Renal cortex interstitium (tissue), 11 donors: ENCODE data around the gene HS6ST2. TPM values are rescaled to one million over a fixed set of nuclear protein-coding genes. Genes with fewer than 3 reads are reported as not detected.

ENCODE experiments used
- DNase-seq, 11 donors: peaks; one replicate each; pipeline ENCODE4 v3.0.0-alpha.2; 2013; ENCODE audit warnings: low read depth in 9 of 11, low spot score in 4 of 11; ENCODE audit errors: extremely low read depth in 1 of 11
- polyA plus RNA-seq, 3 donors: library from polyadenylated mRNA; unstranded; fragments of 120-200 nt; gene quantifications; one replicate each; pipeline ENCODE4 v1.2.1, GENCODE V29; 2013; ENCODE audit not compliant: insufficient read length in 3 of 3

Gene HS6ST2
- polyA plus RNA-seq, 3 donors = 21.4 to 25.1 (median 24.0) TPM

DNA sequence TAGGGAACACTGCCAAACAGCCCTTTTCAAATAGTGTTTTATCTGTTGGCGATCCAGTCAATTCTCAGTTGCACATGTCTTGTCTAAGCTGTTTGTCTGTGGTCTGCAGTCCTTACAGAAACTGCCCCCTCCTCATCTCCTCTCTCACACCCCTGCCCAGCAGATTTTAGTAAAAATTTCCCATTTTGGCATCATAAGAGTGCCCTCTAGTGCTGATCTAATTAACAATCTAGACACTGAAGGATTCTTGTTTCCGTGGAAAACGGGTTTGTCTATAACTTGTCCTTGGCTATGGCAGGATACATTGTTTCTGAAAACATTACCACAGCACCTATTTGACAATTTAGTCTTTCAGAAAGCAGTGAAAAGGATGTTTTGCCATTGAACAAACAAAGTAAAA lies 242.4 kb downstream of the HS6ST2 start:
- no peak for DNase-seq

DNA sequence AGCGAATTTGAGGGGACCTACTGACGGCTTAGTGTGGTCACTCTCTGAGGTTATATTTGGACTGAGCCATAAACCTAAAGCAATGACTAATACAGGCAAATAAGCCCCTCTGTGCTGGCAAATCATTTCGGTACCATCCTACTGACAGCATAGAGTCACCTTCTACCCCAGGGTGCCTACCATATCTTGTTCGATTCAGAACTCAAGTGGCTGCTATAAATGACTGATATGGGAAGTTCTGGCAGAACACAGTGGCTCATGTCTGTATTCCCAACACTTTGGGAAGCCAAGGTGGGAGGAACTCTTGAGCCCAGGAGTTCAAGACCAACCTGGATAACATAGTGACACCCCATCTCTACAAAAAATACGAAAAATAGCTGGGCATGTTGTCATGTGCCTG lies 243.5 kb downstream of the HS6ST2 start:
- DNase-seq = no peak

DNA sequence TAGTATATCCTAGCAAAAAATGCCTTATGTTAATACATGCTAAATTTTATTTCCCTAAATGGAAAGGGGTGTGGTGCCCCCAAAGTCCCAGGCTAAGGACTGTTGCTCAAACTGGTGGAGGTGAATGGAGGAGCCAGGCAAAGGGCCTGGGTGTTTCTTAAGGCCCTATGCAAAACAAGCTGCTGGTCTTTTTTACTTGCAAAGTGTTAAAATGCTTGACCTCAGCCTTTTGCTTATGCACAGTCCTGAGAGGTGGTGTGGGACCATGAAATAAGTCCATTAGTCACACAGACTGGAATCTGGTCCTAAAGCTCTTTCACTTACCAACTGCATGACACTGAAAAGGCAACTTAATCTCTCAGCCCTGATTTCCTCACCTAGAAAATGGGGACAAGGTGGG lies 246.1 kb downstream of the HS6ST2 start:
- no peak for DNase-seq

DNA sequence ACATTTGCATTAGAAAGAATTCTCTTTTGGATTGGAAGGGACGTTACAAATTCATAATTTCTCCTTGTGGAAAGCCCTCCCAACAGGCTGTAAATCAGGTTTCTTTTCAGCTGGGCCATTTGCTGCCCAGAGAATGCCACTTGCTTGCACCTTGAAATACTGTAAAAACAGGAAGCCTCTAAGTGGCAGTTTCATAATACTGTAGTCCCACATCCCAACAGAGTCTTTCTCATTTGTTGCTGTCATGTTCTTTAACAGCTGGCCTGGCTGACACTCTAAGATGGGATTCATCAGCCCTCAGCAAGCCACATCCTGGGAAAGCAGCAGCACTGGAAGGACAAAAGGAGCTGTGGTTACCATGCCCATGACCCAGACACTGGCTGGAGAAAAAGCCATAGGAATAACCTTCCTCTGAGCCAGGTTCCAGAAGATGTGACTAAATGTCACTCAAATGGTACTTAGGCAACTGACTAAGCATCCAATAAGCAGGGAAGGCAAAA lies 247.7 kb downstream of the HS6ST2 start:
- DNase-seq = no peak

DNA sequence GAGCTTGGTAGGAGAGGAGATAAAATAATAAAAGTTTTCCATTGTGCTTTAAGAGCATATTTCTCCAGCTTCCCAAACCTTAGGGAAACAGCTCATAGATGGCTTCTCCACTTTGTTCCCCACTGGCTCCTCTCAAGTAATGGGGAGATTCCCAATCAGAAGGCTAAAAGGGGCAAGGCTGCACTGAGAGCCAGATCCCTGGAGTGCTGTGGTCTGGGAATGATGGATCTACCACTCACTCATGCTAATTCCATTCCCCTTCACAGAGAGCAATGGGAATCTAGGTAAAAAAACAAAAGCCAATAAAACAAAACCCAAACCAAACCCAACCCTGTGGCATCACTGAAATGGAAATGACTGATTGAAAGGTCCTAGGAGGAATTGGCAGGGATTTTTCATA lies 249.9 kb downstream of the HS6ST2 start:
- DNase-seq = no peak

DNA sequence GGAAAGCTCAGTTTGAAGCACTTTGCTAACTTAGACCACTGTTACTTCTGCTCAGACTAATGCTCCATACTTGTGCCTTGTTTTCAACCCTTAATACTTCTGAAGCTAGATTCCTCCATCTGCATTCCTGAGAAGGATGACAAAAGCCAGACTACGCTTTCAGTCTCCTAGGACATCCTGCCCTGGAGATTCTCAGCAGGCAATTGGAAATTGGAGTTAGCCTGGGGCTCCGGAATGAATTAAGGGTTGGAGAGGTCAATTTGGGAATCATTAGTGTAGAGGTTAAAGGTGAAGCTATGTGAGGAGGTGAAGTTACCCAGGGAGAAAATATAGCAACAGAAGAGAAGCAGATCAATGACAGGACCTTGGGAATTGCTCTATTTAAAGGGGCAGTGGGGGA lies 253.7 kb downstream of the HS6ST2 start:
- DNase-seq = no peak

DNA sequence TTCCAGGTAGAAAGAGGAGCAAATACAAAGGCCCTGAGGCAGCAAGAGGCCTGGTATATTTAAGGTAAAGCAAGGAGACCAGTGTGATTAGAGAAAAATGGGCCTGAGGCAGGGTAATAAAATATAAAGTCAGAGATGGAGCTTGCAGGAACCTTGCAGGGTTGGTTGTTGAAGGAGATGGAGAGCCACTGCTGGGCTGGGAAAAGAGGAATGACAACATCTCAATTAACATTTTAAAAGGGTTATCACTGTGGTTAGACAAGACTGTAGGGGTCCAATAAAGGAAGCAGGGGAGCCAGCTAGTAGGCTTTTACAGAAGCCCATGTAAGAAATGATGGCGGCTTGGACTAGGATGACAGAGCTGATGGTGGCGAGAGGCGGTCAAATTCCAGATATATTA lies 264.0 kb downstream of the HS6ST2 start:
- no peak for DNase-seq

DNA sequence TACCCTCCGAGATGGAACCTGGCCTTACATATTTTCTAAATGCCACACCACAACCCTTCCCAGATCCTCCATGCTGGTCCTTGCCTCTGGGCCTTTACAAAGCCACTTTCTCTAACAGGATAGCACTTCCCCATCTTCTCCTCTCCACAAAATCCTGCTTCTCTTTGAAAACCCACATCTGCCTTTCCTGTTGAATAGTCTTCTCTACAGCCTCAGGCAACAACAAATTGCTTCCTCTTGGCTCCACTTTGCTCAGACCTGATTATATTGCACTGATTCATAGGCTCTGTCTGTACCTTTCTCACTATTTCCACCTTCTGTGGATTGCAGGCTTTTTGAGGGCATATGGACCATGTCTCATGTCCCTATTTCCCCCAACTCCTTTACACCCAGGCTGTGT lies 265.9 kb downstream of the HS6ST2 start:
- DNase-seq = no peak

DNA sequence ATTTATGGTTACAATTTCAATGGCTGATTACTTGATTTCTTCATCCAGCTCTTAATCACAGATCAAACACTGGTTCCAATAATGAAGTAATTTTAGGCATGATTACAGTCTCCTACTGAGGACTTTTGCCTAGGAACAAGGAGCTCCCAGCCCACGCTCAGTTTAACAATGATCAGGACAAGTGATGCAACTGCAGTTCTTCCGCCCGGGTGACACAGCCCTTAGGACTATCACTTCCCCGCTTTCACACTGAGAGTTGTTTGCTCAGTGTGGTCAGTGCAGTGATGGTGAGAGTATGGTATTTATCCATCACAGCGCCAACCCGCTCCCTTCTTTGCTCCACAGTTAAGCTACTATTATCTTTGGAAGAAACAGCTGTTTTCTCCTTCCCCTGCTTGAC lies 266.4 kb downstream of the HS6ST2 start:
- no peak for DNase-seq

DNA sequence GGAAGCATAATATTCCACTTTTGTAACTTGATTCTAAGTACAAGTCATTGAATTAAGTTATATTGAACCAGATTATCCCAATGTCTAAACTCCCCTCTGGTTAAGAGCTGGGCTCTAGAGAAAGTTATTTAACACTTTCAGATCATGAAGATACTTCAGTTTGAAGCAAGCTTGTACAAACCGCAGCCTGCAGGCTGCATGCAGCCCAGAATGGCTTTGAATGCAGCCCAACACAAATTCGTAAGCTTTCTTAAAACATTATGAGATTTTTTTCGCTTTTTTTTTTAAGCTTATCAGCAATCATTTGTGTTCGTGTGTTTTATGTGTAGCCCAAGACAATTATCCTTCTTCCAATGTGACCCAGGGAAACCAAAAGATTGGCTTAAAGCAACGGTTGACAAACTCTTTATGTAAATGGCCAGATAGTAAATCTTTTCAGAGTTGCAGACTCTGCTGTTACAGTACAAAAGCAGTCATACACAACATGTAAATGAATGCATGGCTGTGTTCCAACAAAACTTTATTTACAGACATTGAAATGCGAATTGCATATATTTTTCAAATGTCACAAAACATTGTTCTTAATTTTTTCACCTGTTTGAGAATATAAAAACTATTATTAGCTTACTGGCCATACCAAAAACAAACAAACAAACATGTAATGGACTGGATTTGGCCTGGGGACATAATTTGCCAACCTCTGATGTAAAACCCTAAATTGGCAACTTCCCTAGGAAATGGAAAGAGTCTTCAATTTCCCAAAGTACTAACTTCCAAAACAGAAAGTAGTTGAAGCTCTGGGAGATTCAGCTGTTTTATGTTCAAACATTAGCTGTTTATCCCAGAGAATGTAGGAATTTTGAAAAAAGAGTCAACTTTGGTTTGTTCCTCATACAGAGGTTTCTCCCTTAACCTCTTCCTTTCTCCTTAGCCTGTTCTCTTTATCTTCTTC lies 268.5 kb downstream of the HS6ST2 start:
- no peak for DNase-seq

DNA sequence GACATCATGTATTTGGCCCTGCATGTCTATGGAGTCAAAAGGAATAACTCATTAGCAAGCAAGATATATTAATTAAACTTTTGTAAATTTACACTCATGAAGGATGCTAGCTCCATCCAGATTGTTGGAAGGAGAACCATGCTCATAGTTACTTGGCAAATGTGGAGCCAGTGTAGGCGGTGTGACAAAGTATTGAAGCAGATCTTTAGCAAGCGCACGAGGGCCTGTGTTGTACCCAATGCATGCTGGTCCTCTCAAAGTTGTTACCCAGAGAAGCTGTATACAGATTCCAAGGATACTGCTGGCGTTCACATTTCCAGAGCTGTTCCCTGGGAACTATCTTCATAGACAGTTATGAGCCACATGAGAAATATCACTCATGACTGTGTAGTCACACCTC lies 273.2 kb downstream of the HS6ST2 start:
- DNase-seq = no peak

DNA sequence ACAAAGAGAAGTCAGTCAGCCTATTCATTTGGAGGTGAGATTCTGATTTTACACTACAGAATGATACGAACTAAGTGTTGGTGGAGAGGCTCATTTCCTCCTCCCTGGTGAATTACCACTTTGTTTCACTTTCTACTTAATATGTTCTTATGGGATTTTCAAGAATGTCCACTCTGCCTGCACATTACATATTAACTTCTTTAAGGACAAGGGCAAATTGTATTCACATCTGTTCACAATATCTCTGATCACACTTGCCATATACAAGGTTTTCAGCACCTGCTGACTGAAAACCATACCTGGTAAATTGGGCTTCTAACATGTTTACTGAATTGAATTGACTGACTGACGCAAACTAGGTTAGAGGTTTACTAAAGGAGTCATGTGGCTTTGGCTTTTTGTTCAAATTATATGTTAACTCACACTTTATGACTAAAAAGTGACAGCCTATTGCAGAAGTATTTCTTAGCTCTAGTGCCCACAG lies 281.2 kb downstream of the HS6ST2 start:
- no peak for DNase-seq

DNA sequence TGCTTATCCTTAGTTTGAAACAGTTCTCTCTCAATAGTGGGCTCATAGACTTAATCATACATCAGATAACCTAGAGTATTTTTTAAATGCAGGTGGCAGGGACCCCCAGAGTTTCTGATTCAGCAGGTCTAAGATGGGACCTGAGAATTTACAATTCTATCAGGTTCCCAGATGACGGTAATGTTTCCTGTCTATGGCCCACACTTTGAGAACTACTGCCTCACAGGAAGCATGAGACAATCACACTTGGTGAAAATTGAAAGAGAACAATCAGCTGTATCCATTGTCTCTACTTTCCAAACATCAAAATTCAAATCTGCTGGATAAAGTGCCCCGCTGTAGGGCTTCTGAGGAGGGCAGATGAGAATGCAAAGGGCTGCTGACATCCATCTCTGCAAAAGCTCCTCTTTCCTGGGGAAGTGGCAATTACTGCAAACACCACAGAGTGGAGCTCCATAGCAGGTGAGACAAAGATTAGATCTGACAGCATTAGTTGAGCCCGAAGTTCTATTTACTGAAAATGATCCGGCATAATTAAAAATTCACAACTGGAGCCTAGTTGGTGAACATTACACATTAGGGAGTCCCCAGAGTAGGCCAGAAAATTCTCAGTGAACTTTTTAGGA lies 281.8 kb downstream of the HS6ST2 start:
- no peak for DNase-seq

DNA sequence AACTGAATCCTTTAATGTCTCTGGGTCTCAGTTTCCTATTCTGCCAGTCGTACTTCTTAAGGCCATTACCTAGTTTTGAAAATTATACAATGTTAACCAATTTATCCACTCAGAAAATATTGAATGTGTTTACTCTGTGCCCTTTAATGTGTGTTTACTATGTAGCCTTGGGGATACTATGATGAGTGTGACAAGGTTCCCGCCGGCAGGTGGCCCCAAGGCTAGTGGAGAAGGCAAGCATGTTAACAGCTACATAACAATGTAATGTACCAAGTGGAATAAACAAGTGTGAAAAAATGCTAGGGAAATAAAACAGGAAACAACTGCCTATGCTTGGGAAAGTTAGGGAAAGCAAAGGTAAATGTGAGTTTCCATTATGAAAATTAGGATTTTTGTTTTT lies 282.3 kb downstream of the HS6ST2 start:
- no peak for DNase-seq

DNA sequence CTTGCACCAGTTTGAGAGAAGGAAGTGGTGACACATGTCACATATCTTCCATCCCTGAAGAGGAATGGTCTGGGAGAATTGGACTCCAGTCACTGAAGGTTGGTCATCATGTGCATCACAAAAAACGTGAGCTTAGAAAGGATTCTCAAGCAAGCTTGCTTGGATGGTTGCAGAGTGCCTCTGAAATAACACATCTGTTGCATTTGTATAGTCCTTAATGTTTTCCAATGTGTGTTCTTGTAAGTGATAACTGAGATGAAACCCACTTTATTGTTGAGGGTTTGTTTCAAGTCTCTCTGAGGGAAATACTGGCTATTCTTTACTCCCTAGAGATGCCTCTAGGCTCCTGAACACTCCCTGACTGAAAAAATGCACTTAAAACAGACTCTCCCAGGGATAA lies 285.1 kb downstream of the HS6ST2 start:
- no peak for DNase-seq

DNA sequence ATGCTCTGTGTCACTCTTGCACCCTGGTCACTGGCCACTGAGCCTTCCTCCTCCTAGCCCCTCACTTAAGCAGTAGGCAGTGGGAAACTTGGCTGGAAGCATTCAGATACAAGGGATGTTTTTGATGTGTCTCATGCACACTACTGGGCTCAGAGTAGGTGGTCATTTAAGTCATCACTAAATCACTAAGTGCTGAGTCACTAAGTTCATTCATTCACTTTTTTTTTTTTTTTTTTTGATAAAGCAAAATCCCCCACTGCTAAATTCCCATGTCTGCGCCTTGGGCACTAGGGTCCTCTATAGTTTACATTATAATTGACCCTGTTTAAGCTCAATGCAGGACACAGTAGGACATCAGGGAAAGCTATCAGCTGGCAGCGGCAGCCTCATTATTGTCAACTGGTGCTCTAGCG lies 287.2 kb downstream of the HS6ST2 start:
- no peak for DNase-seq

DNA sequence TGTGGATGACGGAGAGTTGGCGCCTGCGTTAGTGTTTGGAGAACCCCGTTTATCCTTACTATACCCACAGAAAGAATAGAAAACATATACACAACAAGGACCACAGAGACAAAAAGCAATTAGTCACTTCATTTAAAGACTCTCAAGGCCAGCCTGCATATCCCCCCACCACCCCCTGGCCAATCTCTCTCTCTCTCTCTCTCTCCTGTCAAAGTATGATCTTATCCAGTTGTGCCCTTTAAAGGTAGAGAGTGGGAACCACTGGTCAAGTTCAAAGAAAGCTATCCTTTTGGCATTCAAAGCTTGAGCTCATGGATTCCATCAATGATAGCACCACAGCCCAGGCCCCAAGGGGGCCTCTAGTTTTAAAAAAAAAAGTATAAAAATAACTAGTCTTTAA lies 289.3 kb downstream of the HS6ST2 start:
- no peak for DNase-seq

DNA sequence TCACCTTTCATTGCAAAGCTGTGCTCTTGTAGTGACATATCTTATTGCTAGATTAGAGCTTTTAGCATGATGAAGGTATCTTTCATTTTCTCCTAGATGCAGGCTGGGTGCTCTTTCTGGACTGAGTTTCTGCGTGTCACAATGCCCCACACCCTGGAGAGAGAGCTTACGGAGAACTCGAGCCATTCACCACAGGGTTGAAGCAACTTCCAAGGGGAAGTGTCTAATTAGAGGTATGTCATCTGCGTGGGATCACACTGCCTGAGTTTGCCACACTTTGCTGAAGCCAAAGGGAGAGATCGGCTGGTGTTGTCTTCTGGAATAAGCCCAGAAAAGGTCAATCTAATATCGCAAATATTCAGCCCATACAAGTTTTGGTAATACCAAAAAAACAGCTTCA lies 290.3 kb downstream of the HS6ST2 start:
- no peak for DNase-seq

DNA sequence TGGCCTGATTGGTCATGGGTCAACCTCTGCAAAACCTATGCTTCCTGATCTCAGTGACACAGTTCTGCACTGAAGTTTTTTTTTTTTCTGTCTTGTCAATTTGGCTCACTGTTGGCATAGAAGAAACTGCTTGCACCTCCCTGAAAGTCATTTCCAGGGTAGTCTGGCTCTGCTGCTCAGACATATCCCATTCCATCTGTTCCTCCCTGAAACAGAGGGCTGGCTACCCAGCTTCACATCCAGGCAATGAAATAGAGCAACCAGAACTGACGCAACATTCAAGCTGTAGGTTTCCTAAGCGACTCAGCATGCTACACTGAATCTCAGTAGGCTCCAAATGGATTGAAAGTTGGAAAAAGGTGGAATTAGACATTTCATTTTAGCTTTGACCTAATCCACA lies 292.8 kb downstream of the HS6ST2 start:
- no peak for DNase-seq

DNA sequence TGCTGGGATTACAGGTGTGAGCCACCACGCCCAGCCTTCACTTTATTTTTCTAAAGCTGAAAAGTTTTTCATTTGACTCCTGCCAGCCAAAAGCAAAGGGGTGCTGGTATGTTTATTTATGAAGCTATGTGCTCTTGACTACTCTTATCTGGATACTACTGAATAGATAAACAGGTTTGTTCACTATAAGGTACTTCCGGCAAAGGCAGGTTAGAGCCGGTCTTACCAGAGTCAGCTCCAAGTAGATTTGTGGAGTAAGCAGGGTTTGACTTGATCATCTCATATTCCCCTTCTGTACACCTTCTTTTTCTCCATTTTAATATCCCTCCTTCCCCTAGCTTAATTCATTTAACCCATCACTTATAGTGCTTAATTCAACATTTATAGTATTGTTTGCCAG lies 294.2 kb downstream of the HS6ST2 start:
- DNase-seq = no peak
